LNCaP clone FGC (cell line): ENCODE data around the gene FSCN2.

Experiments
- DNase-seq: peaks from one replicate; pipeline ENCODE4 v3.0.0-alpha.2; 2011; ENCODE audit warnings: low read depth
- H3K4me3 ChIP-seq: 2 replicates; pipeline ENCODE4 v1.5.1; 2011; ENCODE audit warnings: mild to moderate bottlenecking, low read depth, low read length, control low read depth
- TF ChIP-seq, protein P1 (sequence below): IDR thresholded peaks from 2 replicates; pipeline ENCODE4 v1.5.1; 2012; ENCODE audit warnings: mild to moderate bottlenecking; ENCODE audit not compliant: control insufficient read depth, insufficient read depth; ENCODE audit errors: extremely low read depth

FSCN2 gene

DNA sequence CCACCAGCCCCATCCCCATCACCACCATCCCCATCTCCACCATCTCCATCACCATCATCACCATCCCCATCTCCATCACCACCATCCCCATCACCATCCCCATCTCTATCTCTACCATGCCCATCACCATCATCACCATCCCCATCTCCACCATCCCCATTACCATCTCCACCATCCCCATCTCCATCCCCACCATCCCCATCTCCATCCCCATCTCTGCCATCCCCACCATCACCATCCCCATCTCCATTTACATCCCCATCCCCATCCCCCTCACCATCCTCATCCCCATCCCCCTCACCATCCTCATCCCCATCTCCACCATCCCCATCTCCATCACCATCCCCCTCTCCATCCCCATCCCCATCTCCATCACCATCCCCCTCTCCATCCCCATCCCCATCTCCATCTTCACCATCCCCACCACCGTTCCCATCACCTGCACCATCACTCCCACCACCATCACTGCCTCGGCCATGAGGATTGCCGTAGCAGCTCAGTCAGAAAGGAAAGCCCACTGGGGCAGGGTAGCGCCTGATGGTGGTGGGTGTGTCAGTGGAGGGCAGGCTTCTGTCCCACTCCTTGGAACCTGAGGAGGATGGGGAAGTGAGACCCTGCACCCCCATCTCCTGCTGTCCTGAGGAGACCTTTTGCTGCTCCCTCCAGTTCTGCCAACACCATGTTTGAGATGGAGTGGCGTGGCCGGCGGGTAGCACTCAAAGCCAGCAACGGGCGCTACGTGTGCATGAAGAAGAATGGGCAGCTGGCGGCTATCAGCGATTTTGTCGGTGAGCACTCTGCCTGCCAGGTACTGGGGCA is 7.5 kb downstream of the FSCN2 start:
- H3K4me3 ChIP-seq: no peak overlapping the region
- TF ChIP-seq, protein P1, sequence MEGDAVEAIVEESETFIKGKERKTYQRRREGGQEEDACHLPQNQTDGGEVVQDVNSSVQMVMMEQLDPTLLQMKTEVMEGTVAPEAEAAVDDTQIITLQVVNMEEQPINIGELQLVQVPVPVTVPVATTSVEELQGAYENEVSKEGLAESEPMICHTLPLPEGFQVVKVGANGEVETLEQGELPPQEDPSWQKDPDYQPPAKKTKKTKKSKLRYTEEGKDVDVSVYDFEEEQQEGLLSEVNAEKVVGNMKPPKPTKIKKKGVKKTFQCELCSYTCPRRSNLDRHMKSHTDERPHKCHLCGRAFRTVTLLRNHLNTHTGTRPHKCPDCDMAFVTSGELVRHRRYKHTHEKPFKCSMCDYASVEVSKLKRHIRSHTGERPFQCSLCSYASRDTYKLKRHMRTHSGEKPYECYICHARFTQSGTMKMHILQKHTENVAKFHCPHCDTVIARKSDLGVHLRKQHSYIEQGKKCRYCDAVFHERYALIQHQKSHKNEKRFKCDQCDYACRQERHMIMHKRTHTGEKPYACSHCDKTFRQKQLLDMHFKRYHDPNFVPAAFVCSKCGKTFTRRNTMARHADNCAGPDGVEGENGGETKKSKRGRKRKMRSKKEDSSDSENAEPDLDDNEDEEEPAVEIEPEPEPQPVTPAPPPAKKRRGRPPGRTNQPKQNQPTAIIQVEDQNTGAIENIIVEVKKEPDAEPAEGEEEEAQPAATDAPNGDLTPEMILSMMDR: no peak
- DNase-seq: no peak

DNA sequence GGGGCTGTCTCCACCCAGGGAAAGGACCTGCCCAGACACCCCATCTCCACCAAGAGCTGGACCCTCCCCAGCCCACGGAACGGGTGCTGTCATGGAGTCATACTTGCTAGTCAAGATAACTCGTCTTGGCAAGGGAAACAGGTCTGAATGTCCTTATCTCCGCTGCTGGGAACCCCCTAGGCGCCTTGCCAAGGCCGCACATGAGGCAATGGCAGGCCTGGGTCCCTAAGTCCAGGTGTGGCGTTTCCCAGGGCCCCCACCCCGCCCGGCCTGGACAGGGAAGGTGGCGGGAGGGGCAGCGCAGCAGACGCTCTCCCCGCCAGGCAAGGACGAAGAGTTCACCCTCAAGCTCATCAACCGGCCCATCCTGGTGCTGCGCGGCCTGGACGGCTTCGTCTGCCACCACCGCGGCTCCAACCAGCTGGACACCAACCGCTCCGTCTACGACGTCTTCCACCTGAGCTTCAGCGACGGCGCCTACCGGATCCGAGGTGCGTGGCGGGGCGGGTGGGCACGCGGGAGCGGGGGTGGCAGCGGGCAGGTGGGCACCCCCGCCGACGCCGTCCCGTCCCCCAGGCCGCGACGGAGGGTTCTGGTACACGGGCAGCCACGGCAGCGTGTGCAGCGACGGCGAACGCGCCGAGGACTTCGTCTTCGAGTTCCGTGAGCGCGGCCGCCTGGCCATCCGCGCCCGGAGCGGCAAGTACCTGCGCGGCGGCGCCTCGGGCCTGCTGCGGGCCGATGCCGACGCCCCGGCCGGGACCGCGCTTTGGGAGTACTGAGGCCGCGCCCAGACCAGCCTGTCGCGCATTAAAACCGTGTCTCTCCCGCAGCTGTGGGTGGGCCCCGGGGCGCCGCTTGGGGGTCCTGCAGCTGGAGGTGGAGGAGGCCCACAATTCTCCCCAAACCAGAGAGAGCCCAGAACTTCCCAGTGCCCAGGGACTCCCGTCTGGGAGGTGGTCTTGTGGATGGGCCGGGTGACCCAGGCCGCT is 8.4 kb downstream of the FSCN2 start:
- TF ChIP-seq, protein P1: no peak
- no peak overlapping the region for H3K4me3 ChIP-seq
- no peak for DNase-seq

DNA sequence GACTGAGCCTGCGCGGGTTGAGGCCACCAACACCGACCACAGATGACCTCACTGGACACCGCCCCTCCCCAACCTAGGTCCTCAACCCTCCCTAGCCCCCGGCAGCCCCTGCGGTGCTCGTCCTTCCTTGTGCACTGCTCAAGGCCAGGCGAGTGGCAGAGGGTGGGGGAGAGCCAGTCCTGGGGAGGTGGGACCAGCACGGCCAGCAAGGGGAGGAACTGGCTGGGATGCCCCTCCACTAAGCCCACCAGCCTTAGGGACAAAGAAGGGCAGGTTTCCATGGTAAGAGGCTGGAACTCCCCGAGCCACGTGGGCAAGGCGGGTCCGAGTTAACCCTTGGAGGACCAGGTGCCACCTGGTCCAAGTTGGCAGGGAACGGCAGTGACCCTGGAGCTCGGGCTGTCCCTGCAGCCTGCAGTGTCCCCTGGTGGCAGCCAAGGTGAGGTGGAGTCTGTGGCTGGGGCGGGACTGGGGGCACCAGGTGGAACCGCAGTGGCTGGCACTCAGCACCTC is 9.2 kb downstream of the FSCN2 start:
- TF ChIP-seq, protein P1: peak; percentile 46
- no peak overlapping the region for H3K4me3 ChIP-seq
- DNase-seq: no peak

DNA sequence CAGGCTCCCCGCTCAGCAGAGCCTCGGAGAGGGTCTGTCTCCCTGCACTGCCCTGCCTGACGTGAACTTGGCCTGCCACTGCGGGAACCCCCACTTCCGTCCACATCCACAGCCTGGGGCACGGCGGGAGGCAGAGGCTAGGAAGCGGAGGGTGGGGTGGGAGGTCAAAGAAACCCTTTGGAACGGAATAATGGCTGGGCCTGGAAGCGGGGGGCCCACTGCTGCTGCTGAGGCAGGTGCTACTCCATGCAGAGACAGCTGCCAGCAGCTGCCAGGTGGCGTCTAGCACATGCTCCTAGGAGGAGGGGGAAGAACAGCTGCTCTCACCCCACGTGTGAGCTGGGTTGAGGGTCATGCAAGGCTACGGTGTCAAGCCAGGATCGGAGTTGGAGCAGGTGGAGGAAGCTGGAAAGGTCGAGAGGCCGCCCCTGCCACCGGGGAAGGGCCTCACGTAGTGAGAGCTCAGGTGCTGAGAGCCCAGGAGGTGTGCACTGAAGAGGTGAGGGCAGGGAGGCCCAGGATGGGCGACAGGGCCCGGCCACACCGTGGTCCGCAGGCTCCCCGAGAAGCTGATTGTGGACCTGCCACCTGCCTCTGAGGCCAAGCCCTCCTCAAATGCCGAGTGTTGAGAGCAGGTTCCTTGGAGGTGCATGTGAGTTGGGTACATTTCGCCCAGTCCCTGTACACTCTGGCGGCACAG is 9.8 kb downstream of the FSCN2 start:
- TF ChIP-seq, protein P1: no peak
- DNase-seq: no peak
- H3K4me3 ChIP-seq: no peak overlapping the region

DNA sequence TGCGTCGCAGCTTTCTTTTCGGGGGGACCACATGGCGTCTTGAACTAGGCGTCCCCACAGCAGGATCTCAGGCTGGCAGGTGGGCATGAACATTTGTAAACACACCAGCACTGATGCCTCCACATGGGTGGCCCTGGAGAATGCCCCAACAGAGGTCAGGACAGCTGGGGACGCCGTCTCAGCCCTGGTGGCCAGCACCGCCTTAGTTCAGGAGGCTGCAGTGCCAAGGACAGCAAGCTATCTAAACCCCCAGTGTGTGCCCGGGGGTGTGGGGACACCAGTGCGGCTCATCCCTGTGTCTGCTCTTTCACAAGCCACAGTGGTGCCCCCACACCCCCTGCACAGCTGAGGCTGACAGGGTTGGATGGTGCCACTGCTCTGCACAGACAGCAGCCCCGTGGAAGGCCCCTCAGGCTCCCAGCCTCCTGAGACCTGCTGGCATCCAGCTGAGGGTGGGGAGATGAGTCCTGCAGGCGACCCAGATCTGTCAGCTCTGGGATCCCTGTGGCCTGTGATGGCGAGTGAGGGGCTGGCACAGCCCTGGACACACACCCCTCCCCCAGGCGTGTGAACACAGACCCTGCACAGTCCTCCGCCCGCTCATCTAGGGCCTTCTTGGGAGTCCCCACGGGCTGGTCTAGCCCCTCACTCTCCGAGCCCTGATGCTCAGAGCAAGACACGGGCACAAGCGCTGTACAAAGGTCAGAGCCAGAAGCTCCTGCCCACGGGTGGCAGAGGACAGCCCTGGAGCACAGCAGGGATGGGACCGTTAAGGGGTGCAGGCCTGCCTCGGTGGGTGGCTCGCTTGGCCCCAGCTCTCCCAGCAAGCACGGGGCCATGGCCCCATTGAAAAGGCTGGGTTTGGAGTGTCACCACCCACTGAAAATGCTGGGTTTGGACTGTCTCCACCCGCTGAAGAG is 10.7 kb downstream of the FSCN2 start:
- H3K4me3 ChIP-seq: no peak overlapping the region
- DNase-seq: no peak
- TF ChIP-seq, protein P1: no peak
